Activated naive CD4-positive, alpha-beta T cell treated with anti-CD3 and anti-CD28 coated beads for 36 hours (primary cell): ENCODE results near the gene GPR107. TPM values are rescaled to one million over a fixed set of nuclear protein-coding genes. Genes with fewer than 3 reads are reported as not detected.

ENCODE experiments used
- CTCF ChIA-PET: fragments of 350-600 bp; sonication (Branson Sonifier 250); formaldehyde crosslinking; loops from one replicate; lab custom pipeline; 2021; ENCODE audit warnings: antibody characterized with exemption; lab: Charles Lee
- DNase-seq: peaks from one replicate; pipeline ENCODE4 v3.0.0-alpha.2; 2020
- H3K27ac Mint-ChIP-seq: one replicate; pipeline ENCODE4 v1.8.0; 2021; ENCODE audit warnings: mild to moderate bottlenecking, mixed read lengths
- H3K27me3 Mint-ChIP-seq: one replicate; pipeline ENCODE4 v1.8.0; 2021; ENCODE audit warnings: low read depth, mixed read lengths
- H3K36me3 Mint-ChIP-seq: one replicate; pipeline ENCODE4 v1.8.0; 2021; ENCODE audit warnings: low read depth, mixed read lengths
- H3K4me1 Mint-ChIP-seq: one replicate; pipeline ENCODE4 v1.8.0; 2021; ENCODE audit warnings: low read depth, mixed read lengths
- H3K4me3 Mint-ChIP-seq: one replicate; pipeline ENCODE4 v1.8.0; 2021; ENCODE audit warnings: mild to moderate bottlenecking, moderate library complexity, mixed read lengths
- H3K9me3 Mint-ChIP-seq: one replicate; pipeline ENCODE4 v1.8.0; 2021; ENCODE audit warnings: mixed read lengths
- intact Hi-C: fragments of 100-400 bp; cut with micrococcal nuclease; formaldehyde crosslinking; loops from one replicate; pipeline ENCODE4 v1.15.1; 2023
- total RNA-seq, 2 experiments: library from RNA; stranded (reverse); gene quantifications; one replicate each; pipeline ENCODE4 v1.2.3, GENCODE V29; 2021

Gene GPR107
- total RNA-seq, 2 experiments from 2014 or later = 19.0 to 20.0 TPM

DNA sequence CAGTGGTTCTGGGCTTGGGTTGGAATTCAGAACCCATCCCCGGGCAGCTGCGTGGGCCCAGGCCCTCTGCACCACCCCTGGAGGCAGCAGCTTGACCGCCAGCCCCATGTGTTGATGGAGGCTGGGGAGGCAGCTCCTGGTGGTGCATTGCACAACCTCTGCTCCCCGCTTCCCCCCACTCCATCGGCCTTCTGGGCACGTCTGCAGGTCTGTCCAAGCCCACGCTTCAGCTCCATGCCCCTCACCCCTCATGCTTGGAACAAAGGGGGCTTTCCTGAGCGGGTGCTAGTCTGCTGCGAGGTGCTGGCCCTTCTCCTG, 119.9 kb downstream of the GPR107 start:
- Mint-ChIP-seq H3K36me3 (no peaks in the 10 kb centered on the region), H3K27me3 (peaks cover 12% of the 10 kb centered on the region), H3K4me1 (peaks cover 5% of the 10 kb centered on the region), H3K27ac (no peak overlapping the region), H3K9me3 (no peaks in the 10 kb centered on the region), H3K4me3 (peak overlapping the region; percentile 80)
- DNase-seq = no peak
- CTCF ChIA-PET = interaction anchor here (0.9 to 2.1 kb wide), 2 partner anchors 66 to 69 kb away, joined by 5 to 8 read pairs; no protein-coding TSS in a partner anchor
- intact Hi-C loops = loop anchor here (5.0 kb wide), 1 partner anchor 66 kb away; no protein-coding TSS in a partner anchor

- Mint-ChIP-seq H3K4me3 (peak overlapping the region; percentile 80), H3K36me3 (no peaks in the 10 kb centered on the region), H3K27me3 (peaks cover 12% of the 10 kb centered on the region), H3K9me3 (no peaks in the 10 kb centered on the region), H3K27ac (no peak overlapping the region), H3K4me1 (peaks cover 5% of the 10 kb centered on the region)
- CTCF ChIA-PET = interaction anchor here (0.9 to 2.1 kb wide), 2 partner anchors 67 to 68 kb away, joined by 5 to 8 read pairs; no protein-coding TSS in a partner anchor
- DNase-seq = no peak
- intact Hi-C loops = loop anchor here (5.0 kb wide), 1 partner anchor 67 kb away; no protein-coding TSS in a partner anchor
These were observed 120.3 kb downstream of the GPR107 start for GRCh38 chr9:130174025-130174424.

GRCh38 chr9:130174920-130175321, 121.2 kb downstream of the GPR107 start:
- no peak overlapping the region for H3K27ac Mint-ChIP-seq
- CTCF ChIA-PET = interaction anchor here (2.1 kb wide), 1 partner anchor 68 kb away, joined by 8 read pairs; no protein-coding TSS in a partner anchor
- no peaks in the 10 kb centered on the region for H3K36me3 Mint-ChIP-seq
- intact Hi-C loops = loop anchor here (5.0 kb wide), 1 partner anchor 68 kb away; no protein-coding TSS in a partner anchor
- no peaks in the 10 kb centered on the region for H3K9me3 Mint-ChIP-seq
- peaks cover 12% of the 10 kb centered on the region for H3K27me3 Mint-ChIP-seq
- peaks cover 5% of the 10 kb centered on the region for H3K4me1 Mint-ChIP-seq
- DNase-seq = no peak
- no peak overlapping the region for H3K4me3 Mint-ChIP-seq

DNA sequence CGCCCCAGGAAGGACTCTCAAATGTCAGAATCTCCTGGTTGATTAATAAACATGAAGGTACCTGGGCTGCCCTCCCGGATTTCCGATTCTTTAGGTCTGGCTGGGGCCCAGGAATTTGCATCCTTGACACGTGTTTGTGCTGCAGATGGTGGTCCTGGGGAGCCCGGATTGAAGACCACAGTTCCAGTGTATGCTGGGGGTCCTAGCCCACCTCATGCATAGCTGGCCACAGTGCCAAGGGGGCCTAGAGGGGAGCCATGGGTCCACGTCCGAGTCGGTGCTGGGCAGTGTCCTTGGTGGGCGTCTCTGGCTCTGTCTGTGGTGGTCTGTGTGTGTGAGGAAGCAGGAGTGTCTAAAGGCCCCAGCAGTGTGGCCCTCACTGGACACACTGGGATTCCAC, 121.6 kb downstream of the GPR107 start:
- intact Hi-C loops = no loop called here
- Mint-ChIP-seq H3K9me3 (no peaks in the 10 kb centered on the region), H3K27me3 (peaks cover 12% of the 10 kb centered on the region), H3K36me3 (no peaks in the 10 kb centered on the region), H3K4me3 (no peak overlapping the region), H3K4me1 (peaks cover 5% of the 10 kb centered on the region), H3K27ac (no peak overlapping the region)
- CTCF ChIA-PET = interaction anchor here (2.1 kb wide), 1 partner anchor 68 kb away, joined by 8 read pairs; no protein-coding TSS in a partner anchor
- no peak for DNase-seq

DNA sequence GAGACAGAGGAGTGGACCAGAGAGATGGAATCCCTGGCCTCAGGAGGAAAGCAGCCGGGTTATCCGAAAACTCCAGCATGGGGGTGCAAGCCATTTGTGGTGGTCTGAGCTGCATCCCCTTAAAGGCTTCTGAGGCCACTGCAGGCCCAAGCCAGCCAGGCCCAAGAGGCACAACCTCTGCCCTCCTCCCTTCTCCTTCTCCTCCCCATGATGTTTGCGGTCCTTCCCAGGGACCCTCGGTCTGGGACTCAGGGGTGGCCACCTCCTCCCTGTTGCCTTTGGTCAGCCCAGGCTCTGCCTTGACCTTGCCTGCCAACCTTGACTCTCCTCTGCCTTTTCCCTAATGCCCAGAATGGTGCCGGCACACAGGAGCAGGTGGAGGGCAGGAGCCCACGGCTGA, 123.1 kb downstream of the GPR107 start:
- intact Hi-C loops = no loop called here
- CTCF ChIA-PET = no interaction called here
- Mint-ChIP-seq H3K27me3 (peaks cover 9% of the 10 kb centered on the region), H3K27ac (no peak overlapping the region), H3K4me3 (no peak overlapping the region), H3K36me3 (no peaks in the 10 kb centered on the region), H3K9me3 (no peaks in the 10 kb centered on the region), H3K4me1 (peaks cover 3% of the 10 kb centered on the region)
- DNase-seq = no peak

GRCh38 chr9:130177898-130178805, 124.4 kb downstream of the GPR107 start:
- no peaks in the 10 kb centered on the region for H3K9me3 Mint-ChIP-seq
- intact Hi-C loops = no loop called here
- DNase-seq = no peak
- peaks cover 9% of the 10 kb centered on the region for H3K27me3 Mint-ChIP-seq
- H3K4me1 Mint-ChIP-seq = peaks cover 2% of the 10 kb centered on the region
- CTCF ChIA-PET = no interaction called here
- no peak overlapping the region for H3K4me3 Mint-ChIP-seq
- H3K36me3 Mint-ChIP-seq = no peaks in the 10 kb centered on the region
- H3K27ac Mint-ChIP-seq = no peak overlapping the region

- Mint-ChIP-seq H3K4me3 (no peak overlapping the region), H3K4me1 (peaks cover 2% of the 10 kb centered on the region), H3K36me3 (no peaks in the 10 kb centered on the region), H3K27me3 (peaks cover 1% of the 10 kb centered on the region), H3K9me3 (no peaks in the 10 kb centered on the region), H3K27ac (no peak overlapping the region)
- no peak for DNase-seq
- CTCF ChIA-PET = no interaction called here
- intact Hi-C loops = no loop called here
These were observed 125.7 kb downstream of the GPR107 start for GRCh38 chr9:130179331-130179907.

- no peak for DNase-seq
- Mint-ChIP-seq H3K4me1 (peaks cover 2% of the 10 kb centered on the region), H3K27me3 (no peaks in the 10 kb centered on the region), H3K9me3 (no peaks in the 10 kb centered on the region), H3K27ac (no peak overlapping the region), H3K36me3 (no peaks in the 10 kb centered on the region), H3K4me3 (no peak overlapping the region)
- CTCF ChIA-PET = no interaction called here
- intact Hi-C loops = no loop called here
These were observed 126.8 kb downstream of the GPR107 start for GRCh38 chr9:130180516-130180915.

DNA sequence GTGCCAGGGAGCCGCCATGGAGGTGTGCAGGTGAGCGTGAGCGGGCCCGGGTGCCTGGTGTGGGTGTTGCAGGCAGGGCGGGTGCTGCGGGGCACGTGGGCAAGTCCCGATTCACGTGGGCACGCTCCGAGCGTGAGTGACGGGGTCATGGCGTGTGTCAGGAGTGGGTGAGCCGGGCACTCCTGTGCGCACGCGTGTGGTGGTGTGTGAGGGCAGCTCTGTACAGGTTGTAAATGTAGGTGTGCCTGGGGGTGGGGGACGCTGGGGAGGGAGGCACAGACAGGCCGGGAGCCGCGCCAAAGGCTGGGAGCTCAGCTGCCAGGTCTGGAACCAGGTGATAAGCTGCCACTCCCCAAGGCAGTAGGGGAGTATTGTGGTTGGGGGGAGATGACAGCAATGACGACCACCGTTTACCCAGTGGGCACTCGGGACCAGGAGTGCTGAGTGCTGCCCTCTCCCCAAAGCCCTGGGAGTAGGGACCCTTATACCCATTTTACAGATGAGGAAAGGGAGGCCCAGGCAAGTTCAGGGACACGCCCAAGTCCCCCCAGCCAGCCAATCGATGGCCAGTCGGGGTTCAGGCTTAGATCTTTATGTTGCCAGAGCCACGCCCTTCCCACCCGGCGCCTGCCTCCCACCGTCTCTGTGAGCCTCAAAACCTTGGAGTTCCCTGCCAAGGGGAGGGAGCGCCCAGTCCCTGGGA, 128.1 kb downstream of the GPR107 start:
- CTCF ChIA-PET = no interaction called here
- no peaks in the 10 kb centered on the region for H3K36me3 Mint-ChIP-seq
- no peak overlapping the region for H3K4me3 Mint-ChIP-seq
- no peak for DNase-seq
- H3K9me3 Mint-ChIP-seq = no peaks in the 10 kb centered on the region
- no peaks in the 10 kb centered on the region for H3K27me3 Mint-ChIP-seq
- intact Hi-C loops = no loop called here
- no peak overlapping the region for H3K27ac Mint-ChIP-seq
- H3K4me1 Mint-ChIP-seq = peaks cover 2% of the 10 kb centered on the region

DNA sequence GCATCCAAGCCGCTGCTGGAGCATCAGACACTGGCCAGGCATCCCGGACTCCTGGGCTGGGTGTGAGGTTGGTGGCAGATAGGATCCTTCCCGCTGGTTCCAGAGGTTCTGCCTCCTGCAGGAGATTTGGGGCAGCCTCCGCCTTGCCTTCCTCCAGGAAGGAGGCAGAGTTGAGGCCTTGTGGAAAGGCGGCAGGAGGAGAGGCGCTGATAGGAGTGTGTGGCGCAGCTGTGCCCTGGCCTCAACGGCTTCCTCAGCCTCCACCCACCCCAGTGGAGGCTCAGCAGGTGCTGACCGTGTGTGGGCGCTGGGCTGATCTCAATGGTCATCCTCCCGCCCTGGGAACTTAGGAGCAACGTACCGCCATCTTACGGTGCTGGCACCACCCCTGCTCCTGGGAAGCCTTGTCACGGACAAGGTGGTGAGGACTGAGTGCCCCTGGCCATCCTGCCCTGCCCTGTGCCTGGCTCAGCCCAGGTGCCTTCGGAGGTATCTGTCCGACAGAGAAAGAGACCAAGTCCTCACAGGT, 128.7 kb downstream of the GPR107 start:
- intact Hi-C loops = no loop called here
- no peak for DNase-seq
- Mint-ChIP-seq H3K36me3 (no peaks in the 10 kb centered on the region), H3K27me3 (no peaks in the 10 kb centered on the region), H3K27ac (no peak overlapping the region), H3K4me3 (no peak overlapping the region), H3K9me3 (no peaks in the 10 kb centered on the region), H3K4me1 (peaks cover 2% of the 10 kb centered on the region)
- CTCF ChIA-PET = no interaction called here

DNA sequence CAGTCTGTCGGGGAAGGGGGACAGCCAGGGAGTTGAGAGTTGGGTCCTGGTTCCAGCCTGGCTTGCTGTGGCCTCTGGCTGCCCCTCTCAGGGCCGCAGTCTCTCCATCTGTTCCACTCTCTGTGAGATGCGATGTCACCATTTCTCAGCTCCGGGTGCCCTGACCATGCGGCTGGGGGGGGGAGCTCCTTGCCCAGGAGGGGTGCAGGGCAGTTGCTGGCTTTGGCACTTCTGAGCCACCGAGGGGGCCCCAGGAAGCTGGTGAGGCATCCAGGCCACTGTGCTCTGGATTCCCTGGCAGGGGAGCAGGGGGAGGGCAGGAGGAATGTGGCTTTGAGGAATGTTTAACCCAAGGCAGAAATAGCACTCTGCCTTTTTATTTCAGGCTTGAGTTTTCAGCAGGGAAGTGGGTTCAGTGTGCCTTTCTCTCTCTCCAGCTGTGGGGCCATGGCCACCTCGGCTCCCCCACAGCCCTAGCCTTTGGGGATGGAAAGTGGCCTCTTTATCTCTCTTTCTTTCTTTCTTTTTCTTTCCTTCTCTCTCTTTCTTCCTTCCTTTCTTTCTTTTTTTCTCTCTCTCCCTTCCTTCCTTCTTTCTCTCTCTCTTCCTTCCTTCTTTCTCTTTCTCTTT, 129.5 kb downstream of the GPR107 start:
- CTCF ChIA-PET = no interaction called here
- no peak overlapping the region for H3K27ac Mint-ChIP-seq

GRCh38 chr9:130185017-130185416, 131.3 kb downstream of the GPR107 start:
- DNase-seq = no peak
- Mint-ChIP-seq H3K27ac (no peak overlapping the region), H3K36me3 (no peaks in the 10 kb centered on the region), H3K27me3 (no peaks in the 10 kb centered on the region), H3K4me3 (no peak overlapping the region), H3K4me1 (peaks cover 2% of the 10 kb centered on the region), H3K9me3 (no peaks in the 10 kb centered on the region)
- intact Hi-C loops = no loop called here
- CTCF ChIA-PET = no interaction called here

More for the DNA sequence above, 129.5 kb downstream of the GPR107 start:
- Mint-ChIP-seq H3K4me1 (peaks cover 2% of the 10 kb centered on the region), H3K9me3 (no peaks in the 10 kb centered on the region), H3K36me3 (no peaks in the 10 kb centered on the region), H3K27me3 (no peaks in the 10 kb centered on the region), H3K4me3 (no peak overlapping the region)
- no peak for DNase-seq
- intact Hi-C loops = no loop called here
